GM12801 (cell line): Measurements from ENCODE around the gene CLTCL1.

Experiments used
- TF ChIP-seq, protein P1 (sequence below): IDR thresholded peaks from one replicate; pipeline ENCODE4 v1.5.1; 2011; ENCODE audit warnings: control low read depth; ENCODE audit not compliant: insufficient read length; ENCODE audit errors: extremely low read depth

CLTCL1 gene

DNA sequence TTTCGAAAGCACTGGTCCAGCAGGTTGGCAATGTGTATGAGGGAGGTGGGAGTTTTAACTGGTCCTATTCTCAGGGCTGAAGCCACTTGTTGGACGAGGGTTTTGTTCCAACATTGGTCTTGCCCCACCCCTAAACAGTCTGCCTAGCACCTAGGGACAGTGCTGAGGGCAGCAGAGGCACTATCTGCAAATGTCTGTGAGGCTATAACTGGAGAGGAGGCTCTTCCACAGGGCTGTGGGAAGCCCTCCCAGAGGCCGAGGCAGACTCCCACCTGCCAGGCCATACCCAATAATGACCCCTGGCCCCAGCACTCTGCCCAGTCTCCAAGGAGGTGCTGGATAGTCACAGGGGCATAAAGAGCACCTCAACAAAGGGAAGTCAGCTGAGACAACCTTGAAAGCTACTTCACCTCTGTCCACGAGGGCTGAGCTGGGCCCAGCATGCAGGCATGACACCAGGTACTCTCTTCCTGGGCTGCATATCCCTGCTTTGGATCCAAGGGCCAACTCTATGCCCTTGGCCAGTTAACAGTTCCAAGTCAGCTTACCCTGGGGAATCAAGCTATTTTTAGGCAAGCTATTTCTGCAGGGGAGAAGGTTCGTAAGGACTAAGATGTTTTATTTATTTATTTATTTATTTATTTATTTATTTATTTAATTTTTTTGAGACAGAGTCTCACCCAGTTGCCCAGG is 72.8 kb downstream of the CLTCL1 start:
- TF ChIP-seq, protein P1, sequence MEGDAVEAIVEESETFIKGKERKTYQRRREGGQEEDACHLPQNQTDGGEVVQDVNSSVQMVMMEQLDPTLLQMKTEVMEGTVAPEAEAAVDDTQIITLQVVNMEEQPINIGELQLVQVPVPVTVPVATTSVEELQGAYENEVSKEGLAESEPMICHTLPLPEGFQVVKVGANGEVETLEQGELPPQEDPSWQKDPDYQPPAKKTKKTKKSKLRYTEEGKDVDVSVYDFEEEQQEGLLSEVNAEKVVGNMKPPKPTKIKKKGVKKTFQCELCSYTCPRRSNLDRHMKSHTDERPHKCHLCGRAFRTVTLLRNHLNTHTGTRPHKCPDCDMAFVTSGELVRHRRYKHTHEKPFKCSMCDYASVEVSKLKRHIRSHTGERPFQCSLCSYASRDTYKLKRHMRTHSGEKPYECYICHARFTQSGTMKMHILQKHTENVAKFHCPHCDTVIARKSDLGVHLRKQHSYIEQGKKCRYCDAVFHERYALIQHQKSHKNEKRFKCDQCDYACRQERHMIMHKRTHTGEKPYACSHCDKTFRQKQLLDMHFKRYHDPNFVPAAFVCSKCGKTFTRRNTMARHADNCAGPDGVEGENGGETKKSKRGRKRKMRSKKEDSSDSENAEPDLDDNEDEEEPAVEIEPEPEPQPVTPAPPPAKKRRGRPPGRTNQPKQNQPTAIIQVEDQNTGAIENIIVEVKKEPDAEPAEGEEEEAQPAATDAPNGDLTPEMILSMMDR = no peak

DNA sequence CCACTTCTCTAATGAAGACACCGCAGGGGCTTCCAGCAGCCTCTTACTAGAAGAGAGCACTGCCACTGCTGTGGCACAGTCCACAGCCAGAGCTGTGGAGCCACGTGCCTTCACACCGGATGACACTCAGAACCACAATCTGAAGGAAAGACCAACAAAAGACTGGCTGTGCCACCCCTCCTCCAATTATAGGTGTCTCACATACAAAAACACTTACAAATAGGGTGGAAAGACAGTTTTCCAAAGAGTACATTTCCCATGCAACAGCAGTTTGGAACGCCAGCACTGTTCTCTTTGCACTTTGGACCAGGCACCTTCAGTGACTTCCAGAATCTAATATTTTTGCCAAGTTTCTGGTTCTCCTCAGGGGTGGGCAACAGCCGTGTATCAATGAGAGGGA is 74.9 kb downstream of the CLTCL1 start:
- TF ChIP-seq, protein P1 = no peak

DNA sequence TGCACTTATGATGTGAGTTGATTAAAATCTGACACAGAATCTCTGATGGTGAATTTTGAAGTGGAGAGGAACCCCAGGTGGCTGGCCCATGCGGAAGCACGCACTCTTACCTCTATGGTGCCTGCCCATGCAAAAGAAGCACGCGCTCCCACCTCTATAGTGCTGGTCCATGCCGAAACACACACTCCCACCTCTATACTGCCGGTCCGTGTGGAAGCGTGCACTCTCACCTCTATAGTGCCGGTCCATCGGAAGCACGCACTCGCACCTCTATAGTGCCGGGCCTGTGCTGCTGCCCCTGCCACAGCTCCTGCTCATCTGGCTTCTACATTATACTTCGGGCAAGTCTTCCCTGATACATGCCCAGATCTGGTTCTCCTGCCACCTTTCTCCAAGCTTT is 76.2 kb downstream of the CLTCL1 start:
- TF ChIP-seq, protein P1 = no peak

DNA sequence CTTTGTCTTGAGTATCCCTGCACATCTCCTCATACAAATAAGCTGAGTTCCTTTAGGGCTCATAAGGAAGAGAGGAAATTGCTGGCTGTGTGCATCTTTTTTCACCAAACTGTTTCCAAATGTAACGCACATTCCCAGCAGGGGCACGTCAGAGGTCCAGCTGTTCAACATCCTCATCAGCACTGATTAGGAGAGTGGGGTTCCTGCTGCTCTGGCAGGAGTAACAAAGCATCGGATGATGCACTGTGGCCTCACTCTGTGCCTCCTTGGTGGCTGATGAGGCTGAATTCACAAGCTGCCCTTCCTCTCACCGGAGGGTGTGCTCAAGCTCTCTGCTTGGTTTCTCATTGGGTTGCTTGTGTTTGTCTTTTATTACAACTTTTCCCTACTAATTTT is 77.4 kb downstream of the CLTCL1 start:
- TF ChIP-seq, protein P1 = no peak

DNA sequence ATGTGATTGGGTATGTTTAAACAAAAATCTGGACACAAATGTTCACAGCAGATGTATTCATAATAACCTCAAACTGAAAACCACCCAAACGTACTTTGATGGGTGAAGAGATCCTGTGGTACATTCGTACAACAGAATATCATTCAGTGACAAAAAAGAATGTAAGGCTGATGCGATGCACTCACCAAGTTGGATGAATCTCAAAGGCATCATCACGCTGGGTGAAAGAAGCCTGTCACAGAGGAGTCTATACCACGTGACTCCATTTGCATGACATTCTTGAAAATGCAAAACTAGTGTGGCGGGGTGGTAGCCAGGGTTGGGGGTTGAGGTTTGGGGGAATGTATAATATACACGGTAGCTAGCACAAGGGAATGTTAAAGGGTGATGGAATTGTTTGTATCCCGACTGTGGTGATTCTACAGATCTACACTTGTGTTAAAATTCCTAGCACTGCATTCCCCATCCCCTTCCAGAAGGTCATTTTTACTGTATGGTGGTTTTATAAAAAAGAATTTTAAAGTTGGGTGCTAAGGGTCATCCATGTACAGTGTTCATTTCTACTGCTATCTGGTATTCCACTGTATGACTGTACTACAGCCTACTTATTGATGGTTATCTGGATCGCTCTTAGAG is 78.0 kb downstream of the CLTCL1 start:
- TF ChIP-seq, protein P1 = no peak

DNA sequence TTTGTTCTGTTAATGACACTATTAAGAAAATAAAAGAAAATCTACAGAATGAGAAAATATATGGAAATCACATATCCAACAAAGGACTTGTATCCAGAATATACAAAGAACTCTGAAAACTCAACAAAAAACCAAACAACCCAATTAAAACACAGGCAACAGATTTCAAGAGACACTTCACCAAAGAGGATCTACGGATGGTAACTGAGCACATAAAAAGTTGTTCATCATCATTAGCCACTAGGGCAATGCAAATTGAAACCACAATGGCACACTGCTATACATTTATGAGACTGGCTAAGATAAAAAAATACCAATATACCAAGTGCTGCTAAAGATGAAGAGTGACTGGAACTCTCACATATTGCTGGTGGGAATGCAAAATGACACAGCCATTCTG is 78.5 kb downstream of the CLTCL1 start:
- TF ChIP-seq, protein P1 = no peak

DNA sequence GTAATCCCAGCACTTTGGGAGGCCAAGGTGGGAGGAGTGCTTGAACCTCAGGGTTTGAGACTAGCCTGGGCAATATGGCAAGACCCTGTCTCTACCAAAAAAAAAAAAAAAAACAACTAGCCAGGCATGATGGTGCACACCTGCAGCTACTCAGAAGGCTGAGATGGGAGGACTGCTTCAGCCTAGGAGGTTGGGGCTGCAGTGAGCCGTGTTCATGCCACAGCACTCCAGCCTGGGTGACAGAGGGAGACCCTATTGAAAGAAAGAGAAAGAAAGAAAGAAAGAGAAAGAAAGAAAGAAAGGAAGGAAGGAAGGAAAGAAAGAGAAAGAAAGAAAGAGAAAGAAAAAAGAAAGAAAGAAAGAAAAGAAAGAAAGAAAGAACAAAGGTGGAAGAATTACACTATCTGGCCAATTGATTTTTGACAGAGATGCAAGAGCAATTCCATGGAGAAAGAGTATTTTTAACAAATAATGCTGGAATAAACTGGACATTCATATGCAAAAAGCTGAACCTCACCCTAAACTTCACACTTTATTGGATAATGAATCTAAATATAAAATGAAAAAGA is 79.1 kb downstream of the CLTCL1 start:
- TF ChIP-seq, protein P1 = no peak
